ENCODE measurements around the gene EDC4. TPM values are rescaled to one million over a fixed set of nuclear protein-coding genes. Genes with fewer than 3 reads are reported as not detected.

Gene EDC4
- total RNA-seq, 1 experiment from 2014 or later, result 48.8 TPM

DNA sequence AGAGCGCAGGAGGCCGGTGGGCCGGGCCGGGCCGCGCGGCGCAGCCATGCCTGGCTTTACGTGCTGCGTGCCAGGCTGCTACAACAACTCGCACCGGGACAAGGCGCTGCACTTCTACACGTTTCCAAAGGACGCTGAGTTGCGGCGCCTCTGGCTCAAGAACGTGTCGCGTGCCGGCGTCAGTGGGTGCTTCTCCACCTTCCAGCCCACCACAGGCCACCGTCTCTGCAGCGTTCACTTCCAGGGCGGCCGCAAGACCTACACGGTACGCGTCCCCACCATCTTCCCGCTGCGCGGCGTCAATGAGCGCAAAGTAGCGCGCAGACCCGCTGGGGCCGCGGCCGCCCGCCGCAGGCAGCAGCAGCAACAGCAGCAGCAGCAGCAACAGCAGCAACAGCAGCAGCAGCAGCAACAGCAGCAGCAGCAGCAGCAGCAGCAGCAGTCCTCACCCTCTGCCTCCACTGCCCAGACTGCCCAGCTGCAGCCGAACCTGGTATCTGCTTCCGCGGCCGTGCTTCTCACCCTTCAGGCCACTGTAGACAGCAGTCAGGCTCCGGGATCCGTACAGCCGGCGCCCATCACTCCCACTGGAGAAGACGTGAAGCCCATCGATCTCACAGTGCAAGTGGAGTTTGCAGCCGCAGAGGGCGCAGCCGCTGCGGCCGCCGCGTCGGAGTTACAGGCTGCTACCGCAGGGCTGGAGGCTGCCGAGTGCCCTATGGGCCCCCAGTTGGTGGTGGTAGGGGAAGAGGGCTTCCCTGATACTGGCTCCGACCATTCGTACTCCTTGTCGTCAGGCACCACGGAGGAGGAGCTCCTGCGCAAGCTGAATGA, 30.1 kb upstream of the EDC4 start:
- Histone ChIP-seq H3K4me2 (peak overlapping the region; percentile 74), H3F3A (ENCODE audit: insufficient read depth, low read depth) (peaks cover 16% of the 10 kb centered on the region; the same call in 1 of the 2 replicates), H4K20me1 (ENCODE audit: insufficient read depth) (peaks cover 2% of the 10 kb centered on the region), H3K27ac (no peak overlapping the region), H3K79me2 (ENCODE audit: low read depth) (peaks cover 42% of the 10 kb centered on the region), H3K9me2 (ENCODE audit: insufficient read depth) (no peaks in the 10 kb centered on the region), H3K9me3 (ENCODE audit: insufficient read depth, low read depth) (no peaks in the 10 kb centered on the region), H3K27me3 (ENCODE audit: insufficient read depth, low read depth) (no peaks in the 10 kb centered on the region), H2AFZ (no peak overlapping the region; the same call in 1 of the 2 replicates), H3K36me3 (ENCODE audit: low read depth) (no peaks in the 10 kb centered on the region), H3K4me3 (peak overlapping the region; percentile 75; the same call in 1 of the 2 replicates), H3K4me1 (replicated peaks; ENCODE audit: insufficient read depth) (peaks cover 39% of the 10 kb centered on the region)
- no TSS peak for BruUV-seq (replicated peaks)
- no peak for DNase-seq
- no peak for TF ChIP-seq EZH2 (IDR thresholded peaks at IDR 0.05; ENCODE audit: low read depth)
- TF ChIP-seq CTCF (conservative IDR thresholded peaks at IDR 0.05), result no peak
- intact Hi-C loops (cut with micrococcal nuclease; ENCODE audit: unreplicated experiment), result no loop called here
- ChIA-PET POLR2A (ENCODE audit: unreplicated experiment) (no interaction called here), CTCF (no interaction called here)

DNA sequence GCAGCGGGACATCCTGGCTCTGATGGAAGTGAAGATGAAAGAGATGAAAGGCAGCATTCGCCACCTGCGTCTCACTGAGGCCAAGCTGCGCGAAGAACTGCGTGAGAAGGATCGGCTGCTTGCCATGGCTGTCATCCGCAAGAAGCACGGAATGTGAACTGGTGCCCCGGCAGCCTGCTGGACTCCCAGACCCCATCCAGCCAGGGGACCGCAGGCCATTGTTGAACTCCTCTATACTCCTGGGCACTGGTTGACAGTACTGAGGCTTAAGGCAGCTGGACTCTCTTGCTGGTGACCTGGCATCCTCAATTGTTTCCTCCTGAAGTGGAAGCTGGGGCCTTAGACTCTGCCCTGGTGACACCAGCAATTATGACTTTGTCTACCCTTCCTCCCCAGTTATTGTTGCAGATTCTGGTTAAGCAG, 29.5 kb upstream of the EDC4 start:
- peaks cover 21% of the 10 kb centered on the region; the same call in 1 of the 2 replicates for H3F3A ChIP-seq (ENCODE audit: insufficient read depth, low read depth)
- H3K4me1 ChIP-seq (replicated peaks; ENCODE audit: insufficient read depth), result peaks cover 45% of the 10 kb centered on the region
- intact Hi-C loops (cut with micrococcal nuclease; ENCODE audit: unreplicated experiment), result no loop called here
- no peak overlapping the region for H3K27ac ChIP-seq
- no peaks in the 10 kb centered on the region for H3K36me3 ChIP-seq (ENCODE audit: low read depth)
- H3K4me3 ChIP-seq, result no peak overlapping the region; the same call in 1 of the 2 replicates
- CTCF ChIA-PET, result no interaction called here
- TF ChIP-seq EZH2 (IDR thresholded peaks at IDR 0.05; ENCODE audit: low read depth) (no peak), CTCF (conservative IDR thresholded peaks at IDR 0.05) (no peak)
- H3K27me3 ChIP-seq (ENCODE audit: insufficient read depth, low read depth), result no peaks in the 10 kb centered on the region
- peaks cover 8% of the 10 kb centered on the region for H4K20me1 ChIP-seq (ENCODE audit: insufficient read depth)
- no peak for DNase-seq
- no peaks in the 10 kb centered on the region for H3K9me2 ChIP-seq (ENCODE audit: insufficient read depth)
- H2AFZ ChIP-seq, result no peak overlapping the region
- no peaks in the 10 kb centered on the region for H3K9me3 ChIP-seq (ENCODE audit: insufficient read depth, low read depth)
- no TSS peak for BruUV-seq (replicated peaks)
- peak overlapping the region; percentile 74 for H3K4me2 ChIP-seq
- POLR2A ChIA-PET (ENCODE audit: unreplicated experiment), result no interaction called here
- peaks cover 48% of the 10 kb centered on the region for H3K79me2 ChIP-seq (ENCODE audit: low read depth)

DNA sequence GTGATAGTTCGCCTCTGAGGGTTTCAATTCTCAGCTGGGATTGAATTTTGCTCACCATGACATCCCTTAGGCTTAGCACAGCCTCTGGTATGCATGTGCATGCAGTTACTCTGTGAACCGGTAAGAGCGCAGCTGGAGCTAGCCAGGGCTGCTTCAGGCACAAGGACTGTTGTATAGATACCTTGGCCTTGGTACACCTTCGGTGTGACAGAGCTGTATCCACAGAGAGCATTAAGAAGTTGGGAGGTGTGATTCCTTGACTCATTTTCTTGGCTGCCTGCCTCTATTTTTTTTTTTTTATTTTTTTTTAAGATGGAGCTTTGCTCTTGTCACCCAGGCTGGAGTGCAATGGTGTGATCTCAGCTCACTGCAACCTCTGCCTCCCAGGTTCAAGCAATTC, 28.4 kb upstream of the EDC4 start:
- Histone ChIP-seq H3K36me3 (ENCODE audit: low read depth) (no peaks in the 10 kb centered on the region), H3K4me1 (replicated peaks; ENCODE audit: insufficient read depth) (peaks cover 47% of the 10 kb centered on the region), H3K79me2 (ENCODE audit: low read depth) (peaks cover 60% of the 10 kb centered on the region), H2AFZ (no peak overlapping the region), H3K27ac (no peak overlapping the region), H3K9me3 (ENCODE audit: insufficient read depth, low read depth) (no peaks in the 10 kb centered on the region), H3K9me2 (ENCODE audit: insufficient read depth) (no peaks in the 10 kb centered on the region), H3F3A (ENCODE audit: insufficient read depth, low read depth) (peaks cover 23% of the 10 kb centered on the region; the same call in 1 of the 2 replicates), H4K20me1 (ENCODE audit: insufficient read depth) (peaks cover 19% of the 10 kb centered on the region), H3K27me3 (ENCODE audit: insufficient read depth, low read depth) (no peaks in the 10 kb centered on the region), H3K4me2 (peak overlapping the region; percentile 93), H3K4me3 (no peak overlapping the region)
- ChIA-PET CTCF (interaction anchor here (0.6 to 0.7 kb wide), 3 partner anchors 20 to 243 kb away, joined by 3 to 5 read pairs (median 3); no protein-coding TSS in a partner anchor), POLR2A (ENCODE audit: unreplicated experiment) (interaction anchor here (0.6 to 0.7 kb wide), 3 partner anchors 13 to 16 kb away, joined by 4 to 8 read pairs (median 5); no protein-coding TSS in a partner anchor)
- intact Hi-C loops (cut with micrococcal nuclease; ENCODE audit: unreplicated experiment), result no loop called here
- no TSS peak for BruUV-seq (replicated peaks)
- no peak for TF ChIP-seq EZH2 (IDR thresholded peaks at IDR 0.05; ENCODE audit: low read depth)
- TF ChIP-seq CTCF (conservative IDR thresholded peaks at IDR 0.05), result no peak
- no peak for DNase-seq
